Choroid plexus epithelial cell (primary cell): Measurements from ENCODE around the gene TECTB.

Experiments
- DNase-seq: peaks from one replicate; pipeline ENCODE4 v3.0.0-alpha.2; 2010; ENCODE audit warnings: low read depth
- H3K4me3 ChIP-seq: 2 replicates; pipeline ENCODE4 v1.5.1; 2011; ENCODE audit warnings: low read depth, mild to moderate bottlenecking, control low read depth, low read length, moderate library complexity
- CTCF ChIP-seq: conservative IDR thresholded peaks from 2 replicates; pipeline ENCODE4 v1.5.1; 2011; ENCODE audit warnings: low read depth, mild to moderate bottlenecking, control low read depth, inconsistent platforms, low read length, moderate library complexity

TECTB gene

GRCh38 chr10:112349521-112350085 is 66.4 kb downstream of the TECTB start:
- TF ChIP-seq CTCF: no peak
- DNase-seq: no peak

GRCh38 chr10:112351146-112351545 is 67.9 kb downstream of the TECTB start:
- no peak overlapping the region for H3K4me3 ChIP-seq
- no peak for TF ChIP-seq CTCF
- DNase-seq: no peak

More at GRCh38 chr10:112349521-112350085, 66.4 kb downstream of the TECTB start:
- no peak overlapping the region for H3K4me3 ChIP-seq

- H3K4me3 ChIP-seq: no peak overlapping the region
- TF ChIP-seq CTCF: no peak
- DNase-seq: no peak
Measured at GRCh38 chr10:112352044-112352443, 68.8 kb downstream of the TECTB start.

GRCh38 chr10:112353046-112353445 is 69.8 kb downstream of the TECTB start:
- DNase-seq: no peak
- no peak for TF ChIP-seq CTCF
- no peak overlapping the region for H3K4me3 ChIP-seq
